BJ (cell line): Measurements from ENCODE around the gene SFN. TPM values are rescaled to one million over a fixed set of nuclear protein-coding genes. Genes with fewer than 3 reads are reported as not detected.

Source experiments
- CTCF ChIA-PET: fragments of 350-600 bp; formaldehyde crosslinking; extraction: SDS; loops from one replicate; lab custom pipeline; 2021; ENCODE audit warnings: antibody characterized with exemption, inconsistent platforms; lab: Yijun Ruan, JAX
- POLR2A ChIA-PET: fragments of 300-600 bp; sonication (Branson Sonifier 250); formaldehyde crosslinking; extraction: SDS; loops from one replicate; lab custom pipeline; 2021; ENCODE audit warnings: antibody characterized with exemption; lab: Charles Lee
- DNase-seq: peaks from one replicate; pipeline ENCODE4 v3.0.0-alpha.2; 2011; ENCODE audit warnings: low read depth
- H3K27me3 ChIP-seq: 2 replicates; pipeline ENCODE4 v1.6.0; 2011; ENCODE audit warnings: low read length; ENCODE audit not compliant: control insufficient read depth, insufficient read depth
- H3K36me3 ChIP-seq: 2 replicates; pipeline ENCODE4 v1.5.1; 2011; ENCODE audit warnings: low read length; ENCODE audit not compliant: control insufficient read depth, insufficient read depth
- H3K4me3 ChIP-seq: 2 replicates; pipeline ENCODE4 v1.5.1; 2011; ENCODE audit warnings: low read depth, mild to moderate bottlenecking, control low read depth, low read length
- polyA plus RNA-seq: library from polyadenylated mRNA; depleted of rRNA; stranded (reverse); fragments of >200 nt; gene quantifications from 2 replicates; pipeline ENCODE4 v1.2.3, GENCODE V29; 2011
- TF ChIP-seq, protein P1 (sequence below): IDR thresholded peaks from 2 replicates; pipeline ENCODE4 v1.5.1; 2011; ENCODE audit warnings: low read depth, mild to moderate bottlenecking, control low read depth, inconsistent platforms, low read length, moderate library complexity; ENCODE audit not compliant: insufficient read depth

Gene SFN
- polyA plus RNA-seq, 1 experiment = 0.20 TPM

DNA sequence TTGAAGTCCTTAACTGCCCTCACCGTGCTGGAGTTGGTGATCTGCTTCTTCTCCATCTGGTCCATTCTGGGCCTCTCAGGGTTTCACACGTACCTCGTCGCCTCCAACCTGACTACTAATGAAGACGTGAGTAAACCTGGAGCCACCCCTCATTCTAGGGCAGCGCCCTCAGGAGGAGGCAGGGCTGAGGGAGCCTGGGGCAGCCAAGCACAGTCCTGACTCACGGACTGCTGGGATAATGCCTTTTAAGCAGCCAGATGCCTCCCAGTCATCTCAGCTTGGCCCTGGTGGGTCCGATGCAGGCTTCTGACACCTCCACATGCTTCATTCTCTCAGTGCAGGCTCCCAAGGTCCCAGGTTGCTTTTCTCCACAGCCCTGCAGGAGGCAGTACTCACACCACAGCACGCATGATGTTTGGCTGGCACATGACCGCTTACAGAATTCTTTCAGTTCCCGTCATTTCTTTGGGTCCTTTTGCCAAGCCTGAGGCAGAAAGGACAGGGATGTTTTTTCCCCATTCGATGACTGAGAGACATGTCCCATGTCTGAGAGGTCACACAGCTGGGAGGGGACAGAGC is 11.8 kb upstream of the SFN start:
- TF ChIP-seq, protein P1, sequence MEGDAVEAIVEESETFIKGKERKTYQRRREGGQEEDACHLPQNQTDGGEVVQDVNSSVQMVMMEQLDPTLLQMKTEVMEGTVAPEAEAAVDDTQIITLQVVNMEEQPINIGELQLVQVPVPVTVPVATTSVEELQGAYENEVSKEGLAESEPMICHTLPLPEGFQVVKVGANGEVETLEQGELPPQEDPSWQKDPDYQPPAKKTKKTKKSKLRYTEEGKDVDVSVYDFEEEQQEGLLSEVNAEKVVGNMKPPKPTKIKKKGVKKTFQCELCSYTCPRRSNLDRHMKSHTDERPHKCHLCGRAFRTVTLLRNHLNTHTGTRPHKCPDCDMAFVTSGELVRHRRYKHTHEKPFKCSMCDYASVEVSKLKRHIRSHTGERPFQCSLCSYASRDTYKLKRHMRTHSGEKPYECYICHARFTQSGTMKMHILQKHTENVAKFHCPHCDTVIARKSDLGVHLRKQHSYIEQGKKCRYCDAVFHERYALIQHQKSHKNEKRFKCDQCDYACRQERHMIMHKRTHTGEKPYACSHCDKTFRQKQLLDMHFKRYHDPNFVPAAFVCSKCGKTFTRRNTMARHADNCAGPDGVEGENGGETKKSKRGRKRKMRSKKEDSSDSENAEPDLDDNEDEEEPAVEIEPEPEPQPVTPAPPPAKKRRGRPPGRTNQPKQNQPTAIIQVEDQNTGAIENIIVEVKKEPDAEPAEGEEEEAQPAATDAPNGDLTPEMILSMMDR = 0 out of 2 replicates have a peak, but pooled peaks have one; percentile 5
- peaks cover 34% of the 10 kb centered on the region for H3K36me3 ChIP-seq
- ChIA-PET CTCF (interaction anchor here (0.8 to 1.5 kb wide), 4 partner anchors 10 to 30 kb away, joined by 3 to 10 read pairs (median 4); no protein-coding TSS in a partner anchor), POLR2A (no interaction called here)
- H3K27me3 ChIP-seq = no peaks in the 10 kb centered on the region
- no peak overlapping the region for H3K4me3 ChIP-seq
- no peak for DNase-seq

- Histone ChIP-seq H3K36me3 (peaks cover 35% of the 10 kb centered on the region), H3K4me3 (no peak overlapping the region), H3K27me3 (no peaks in the 10 kb centered on the region)
- POLR2A ChIA-PET = no interaction called here
- CTCF ChIA-PET = no interaction called here
- TF ChIP-seq, protein P1 = no peak
- no peak for DNase-seq
These were observed 10.2 kb upstream of the SFN start for GRCh38 chr1:26852701-26853100.

GRCh38 chr1:26853156-26853555 is 9.8 kb upstream of the SFN start:
- POLR2A ChIA-PET = no interaction called here
- Histone ChIP-seq H3K4me3 (no peak overlapping the region), H3K27me3 (no peaks in the 10 kb centered on the region), H3K36me3 (peaks cover 35% of the 10 kb centered on the region)
- no peak for DNase-seq
- TF ChIP-seq, protein P1 = peak; percentile 87
- CTCF ChIA-PET = interaction anchor here (0.6 to 1.0 kb wide), 2 partner anchors 17 to 55 kb away, joined by 3 read pairs; no protein-coding TSS in a partner anchor

DNA sequence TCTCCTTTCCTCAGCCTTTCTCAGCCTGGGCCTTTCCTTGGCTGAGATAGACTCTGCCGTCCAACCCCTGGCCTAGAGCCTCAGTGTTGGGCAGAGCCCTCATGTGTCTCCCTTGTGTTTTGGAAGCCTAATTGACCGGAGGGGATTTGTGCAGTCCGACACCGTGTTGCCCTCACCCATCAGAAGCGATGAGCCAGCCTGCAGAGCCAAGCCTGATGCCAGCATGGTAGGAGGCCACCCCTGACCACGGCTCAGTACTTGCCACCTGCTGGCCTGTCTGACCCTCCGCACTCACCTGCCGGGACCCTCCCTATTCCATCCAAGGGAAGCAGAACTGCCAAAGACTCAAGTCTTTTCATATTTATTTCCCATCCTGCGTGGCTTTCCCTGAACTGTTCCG is 9.3 kb upstream of the SFN start:
- DNase-seq = no peak
- H3K4me3 ChIP-seq = no peak overlapping the region
- H3K36me3 ChIP-seq = peaks cover 35% of the 10 kb centered on the region
- ChIA-PET POLR2A (no interaction called here), CTCF (interaction anchor here (0.6 to 2.8 kb wide), 4 partner anchors 12 to 55 kb away, joined by 3 to 7 read pairs (median 3); no protein-coding TSS in a partner anchor)
- TF ChIP-seq, protein P1 = no peak
- H3K27me3 ChIP-seq = no peaks in the 10 kb centered on the region

DNA sequence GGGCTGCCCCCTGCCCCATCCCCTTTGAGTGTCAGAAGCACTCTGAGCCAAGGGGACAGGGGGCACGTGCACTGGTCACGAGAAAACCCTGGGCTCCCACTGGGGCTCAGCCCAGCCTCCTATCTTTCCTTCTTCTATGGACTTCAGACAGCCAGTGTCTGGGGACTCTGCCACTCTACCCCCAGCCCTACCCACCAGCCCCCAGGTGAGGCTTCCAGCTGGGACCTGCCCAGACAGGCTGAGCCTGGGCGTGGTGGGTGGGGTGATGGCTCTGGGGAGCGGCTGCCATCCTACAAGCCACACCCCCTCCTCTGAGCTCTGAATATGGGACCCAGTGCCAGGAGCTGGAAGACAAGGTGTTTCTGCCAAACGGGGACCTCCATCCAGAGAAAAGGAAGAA is 8.0 kb upstream of the SFN start:
- TF ChIP-seq, protein P1 = no peak
- DNase-seq = no peak
- ChIA-PET POLR2A (no interaction called here), CTCF (interaction anchor here (0.7 to 2.8 kb wide), 4 partner anchors 23 to 252 kb away, joined by 4 to 11 read pairs (median 6); no protein-coding TSS in a partner anchor)
- Histone ChIP-seq H3K27me3 (no peaks in the 10 kb centered on the region), H3K36me3 (peaks cover 33% of the 10 kb centered on the region), H3K4me3 (no peak overlapping the region)
